H1 (cell line): ENCODE measurements around the gene STEAP3. TPM values are rescaled to one million over a fixed set of nuclear protein-coding genes. Genes with fewer than 3 reads are reported as not detected.

ENCODE experiments used
- CTCF ChIA-PET: fragments of 300-600 bp; sonication (Branson Sonifier 250); formaldehyde crosslinking; loops from one replicate; lab custom pipeline; 2021; ENCODE audit not compliant: partially characterized antibody; lab: Charles Lee
- POLR2A ChIA-PET: fragments of 300-600 bp; sonication (Branson Sonifier 250); formaldehyde crosslinking; loops from one replicate; lab custom pipeline; 2021; ENCODE audit warnings: inconsistent platforms; ENCODE audit not compliant: partially characterized antibody; lab: Charles Lee
- DNase-seq, 2 experiments: peaks; one replicate each; pipeline versions ENCODE4 v3.0.0 to v3.0.0-alpha.2; 2010 to 2022; ENCODE audit warnings: low spot score in 2 of 2, low read depth in 1 of 2, mixed read lengths in 1 of 2
- FAIRE-seq: peaks from 2 replicates; lab custom pipeline; 2011; peaks lifted over from hg19 to GRCh38; lab: Jason Lieb, UNC
- H2AFZ ChIP-seq: 2 replicates; pipeline ENCODE4 v1.8.1; 2012; ENCODE audit warnings: low read length, inconsistent platforms
- H2AK5ac ChIP-seq: 2 replicates; pipeline ENCODE4 v1.6.1; 2013; ENCODE audit warnings: low read depth, low read length
- H2BK120ac ChIP-seq: replicated peaks from 2 replicates; pipeline ENCODE3; 2013; ENCODE audit warnings: low read depth, low read length, inconsistent platforms
- H2BK12ac ChIP-seq: 2 replicates; pipeline ENCODE4 v1.6.1; 2013; ENCODE audit warnings: low read depth, low read length
- H2BK15ac ChIP-seq: 2 replicates; pipeline ENCODE4 v1.6.1; 2013; ENCODE audit warnings: low read length
- H2BK20ac ChIP-seq: 2 replicates; pipeline ENCODE4 v1.6.1; 2013; ENCODE audit warnings: low read length
- H2BK5ac ChIP-seq: 2 replicates; pipeline ENCODE4 v1.6.1; 2013; ENCODE audit warnings: low read depth, low read length
- H3K14ac ChIP-seq: 2 replicates; pipeline ENCODE4 v1.6.1; 2013; ENCODE audit warnings: inconsistent platforms; ENCODE audit not compliant: insufficient read length
- H3K18ac ChIP-seq: 2 replicates; pipeline ENCODE4 v1.6.1; 2013; ENCODE audit warnings: low read length; ENCODE audit errors: extremely low read depth
- H3K23ac ChIP-seq: 2 replicates; pipeline ENCODE4 v1.6.1; 2013; ENCODE audit warnings: inconsistent platforms; ENCODE audit not compliant: insufficient read length
- H3K23me2 ChIP-seq: 2 replicates; pipeline ENCODE4 v1.6.1; 2013; ENCODE audit warnings: low read depth, low read length
- H3K27ac ChIP-seq: 2 replicates; pipeline ENCODE4 v1.6.1; 2011; ENCODE audit warnings: low read depth, low read length, inconsistent platforms
- H3K27me3 ChIP-seq, 4 experiments: replicated peaks in 1 of 4; 1 replicate in 1 of 4; 2 replicates in 3 of 4; pipeline versions ENCODE4 v1.6.1 to v1.8.1; 2011 to 2013; ENCODE audit warnings: low read length in 3 of 4, mild to moderate bottlenecking in 3 of 4, inconsistent platforms in 2 of 4, mixed read lengths in 2 of 4, moderate library complexity in 1 of 4; ENCODE audit not compliant: control insufficient read depth in 3 of 4, insufficient read depth in 3 of 4; ENCODE audit errors: extremely low read depth in 1 of 4
- H3K36me3 ChIP-seq, 4 experiments: 2 replicates each; pipeline versions ENCODE4 v1.6.1 to v1.8.1; 2011 to 2013; ENCODE audit warnings: mild to moderate bottlenecking in 4 of 4, low read length in 3 of 4, moderate library complexity in 2 of 4, control low read depth in 1 of 4, inconsistent platforms in 1 of 4; ENCODE audit not compliant: insufficient read depth in 4 of 4, control insufficient read depth in 2 of 4
- H3K4ac ChIP-seq: replicated peaks from 2 replicates; pipeline ENCODE3; 2013; ENCODE audit warnings: low read length, low read depth, mixed read lengths, inconsistent platforms; ENCODE audit not compliant: insufficient read length
- H3K4me1 ChIP-seq, 4 experiments: replicated peaks in 1 of 4; 1 replicate in 1 of 4; 2 replicates in 3 of 4; pipeline versions ENCODE4 v1.6.1 to v1.8.1; 2011 to 2013; ENCODE audit warnings: low read length in 3 of 4, inconsistent platforms in 2 of 4, mixed read lengths in 1 of 4; ENCODE audit not compliant: insufficient read depth in 4 of 4, control insufficient read depth in 3 of 4
- H3K4me2 ChIP-seq, 2 experiments: 2 replicates each; pipeline versions ENCODE4 v1.6.1 to v1.8.1; 2011 to 2013; ENCODE audit warnings: low read depth in 2 of 2, low read length in 2 of 2, control low read depth in 1 of 2, inconsistent platforms in 1 of 2, mild to moderate bottlenecking in 1 of 2; ENCODE audit not compliant: insufficient read depth in 1 of 2
- H3K4me3 ChIP-seq, 4 experiments: fragments of 200-600, 300-600 bp in 1 of 4; sonication (generic), shearing (Covaris generic), sonication (Bioruptor Twin) in 1 of 4; 2 replicates each; pipeline versions ENCODE4 v1.5.1 to v1.8.1; 2011 to 2016; ENCODE audit warnings: low read length in 4 of 4, low read depth in 3 of 4, control low read depth in 2 of 4, inconsistent platforms in 2 of 4, mild to moderate bottlenecking in 2 of 4, mixed read lengths in 1 of 4, moderate library complexity in 1 of 4; ENCODE audit not compliant: insufficient read depth in 2 of 4; ENCODE audit errors: extremely low read depth in 1 of 4
- H3K56ac ChIP-seq: replicated peaks from 2 replicates; pipeline ENCODE3; 2013; ENCODE audit warnings: low read depth, mild to moderate bottlenecking, mixed read lengths, low read length, inconsistent platforms; ENCODE audit not compliant: insufficient read length
- H3K79me1 ChIP-seq: 2 replicates; pipeline ENCODE4 v1.6.1; 2013; ENCODE audit warnings: low read depth, low read length, control low read depth
- H3K79me2 ChIP-seq, 2 experiments: 2 replicates each; pipeline versions ENCODE4 v1.6.1 to v1.8.1; 2012 to 2013; ENCODE audit warnings: low read length in 2 of 2, mild to moderate bottlenecking in 2 of 2, inconsistent platforms in 1 of 2; ENCODE audit not compliant: insufficient read depth in 2 of 2, control insufficient read depth in 1 of 2
- H3K9ac ChIP-seq, 4 experiments: replicated peaks in 1 of 4; 1 replicate in 1 of 4; 2 replicates in 3 of 4; pipeline versions ENCODE4 v1.6.1 to v1.8.1; 2011 to 2013; ENCODE audit warnings: low read depth in 3 of 4, low read length in 3 of 4, control low read depth in 2 of 4, mild to moderate bottlenecking in 2 of 4, moderate library complexity in 2 of 4, inconsistent platforms in 1 of 4; ENCODE audit errors: extremely low read depth in 1 of 4
- H3K9me3 ChIP-seq, 2 experiments: 2 replicates each; pipeline versions ENCODE4 v1.6.1 to v1.8.1; 2012 to 2013; ENCODE audit warnings: mild to moderate bottlenecking in 2 of 2, moderate library complexity in 2 of 2, control low read depth in 1 of 2, inconsistent platforms in 1 of 2, low read depth in 1 of 2, low read length in 1 of 2, mixed read lengths in 1 of 2; ENCODE audit not compliant: insufficient read depth in 2 of 2
- H4K20me1 ChIP-seq, 2 experiments: replicated peaks in 1 of 2; 2 replicates each; pipeline versions ENCODE3 to v1.8.1; 2011 to 2013; ENCODE audit warnings: inconsistent platforms in 2 of 2, low read length in 2 of 2, mild to moderate bottlenecking in 1 of 2; ENCODE audit not compliant: insufficient read depth in 2 of 2, control insufficient read depth in 1 of 2
- H4K5ac ChIP-seq: 2 replicates; pipeline ENCODE4 v1.6.1; 2013; ENCODE audit warnings: low read length, low read depth, mixed read lengths, inconsistent platforms; ENCODE audit not compliant: insufficient read length
- H4K8ac ChIP-seq: 2 replicates; pipeline ENCODE4 v1.8.0; 2013; ENCODE audit warnings: mild to moderate bottlenecking, moderate library complexity, low read length, inconsistent platforms; ENCODE audit not compliant: insufficient read depth; ENCODE audit errors: extremely low read depth
- H4K91ac ChIP-seq: replicated peaks from 2 replicates; pipeline ENCODE3; 2013; ENCODE audit warnings: low read length, mixed read lengths, inconsistent platforms; ENCODE audit not compliant: insufficient read length
- BACH1 ChIP-seq: IDR thresholded peaks from 2 replicates; pipeline ENCODE4 v1.6.1; 2012; ENCODE audit warnings: low read length, improper control_type of control experiment
- BRCA1 ChIP-seq: IDR thresholded peaks from 2 replicates; pipeline ENCODE4 v1.6.1; 2012; ENCODE audit warnings: low read depth, low read length, improper control_type of control experiment
- CBX5 ChIP-seq: fragments of 300-800, 300-1000 bp; sonication (generic); IDR thresholded peaks from 2 replicates; pipeline ENCODE4 v1.7.1; 2016; ENCODE audit warnings: antibody characterized with exemption, low read length, low read depth
- CBX8 ChIP-seq: fragments of 300-800, 300-1000 bp; sonication (generic); IDR thresholded peaks from 2 replicates; pipeline ENCODE4 v1.7.1; 2016; ENCODE audit warnings: low read depth, low read length, borderline replicate concordance
- EGR1 ChIP-seq: IDR thresholded peaks from 2 replicates; pipeline ENCODE4 v1.6.1; 2011; ENCODE audit warnings: low read depth, low read length, borderline replicate concordance
- EP300 ChIP-seq, 2 experiments: IDR thresholded peaks; 1 replicate in 1 of 2; 2 replicates in 1 of 2; pipeline ENCODE4 v1.6.1; 2011 to 2012; ENCODE audit warnings: low read depth in 2 of 2, low read length in 2 of 2, mild to moderate bottlenecking in 2 of 2, borderline replicate concordance in 1 of 2, inconsistent platforms in 1 of 2, moderate library complexity in 1 of 2
- EZH2 ChIP-seq: fragments of 200-600 bp; sonication (generic); IDR thresholded peaks from 2 replicates; pipeline ENCODE4 v1.7.1; 2012; ENCODE audit warnings: low read depth, mild to moderate bottlenecking, moderate library complexity, low read length, inconsistent platforms; ENCODE audit not compliant: severe bottlenecking
- GABPA ChIP-seq: IDR thresholded peaks from 2 replicates; pipeline ENCODE4 v1.6.1; 2011; ENCODE audit warnings: mild to moderate bottlenecking, low read length, moderate library complexity, borderline replicate concordance; ENCODE audit not compliant: insufficient read depth
- KDM1A ChIP-seq: fragments of 200-600, 300-600 bp; sonication (generic); IDR thresholded peaks from 2 replicates; pipeline ENCODE4 v1.7.1; 2016; ENCODE audit warnings: mild to moderate bottlenecking, low read length, borderline replicate concordance
- PHF8 ChIP-seq: fragments of 200-600 bp; sonication (generic); conservative IDR thresholded peaks from 2 replicates; pipeline ENCODE4 v1.7.1; 2012; ENCODE audit warnings: low read depth, mild to moderate bottlenecking, inconsistent platforms, low read length, moderate library complexity
- RNF2 ChIP-seq: fragments of 200-900, 300-1000 bp; sonication (generic); IDR thresholded peaks from 2 replicates; pipeline ENCODE4 v1.7.1; 2016; ENCODE audit warnings: borderline replicate concordance, low read depth, mild to moderate bottlenecking, antibody characterized with exemption, low read length; ENCODE audit not compliant: poor library complexity, severe bottlenecking; ENCODE audit errors: missing control alignments
- SIRT6 ChIP-seq: IDR thresholded peaks from one replicate; pipeline ENCODE4 v1.7.1; 2012; ENCODE audit warnings: low read length, inconsistent platforms
- SIX5 ChIP-seq: IDR thresholded peaks from 2 replicates; pipeline ENCODE4 v1.6.1; 2011; ENCODE audit warnings: mild to moderate bottlenecking, low read depth, low read length
- TAF1 ChIP-seq: IDR thresholded peaks from 2 replicates; pipeline ENCODE4 v1.6.1; 2011; ENCODE audit warnings: mild to moderate bottlenecking, low read depth, low read length
- TCF12 ChIP-seq: IDR thresholded peaks from 2 replicates; pipeline ENCODE4 v1.6.1; 2011; ENCODE audit warnings: low read depth, mild to moderate bottlenecking, low read length
- WGBS, 2 experiments: shearing (Covaris generic) in 1 of 2; methylation state at CpG; one replicate each; pipeline versions ENCODE4 v1.1.6 to v1.1.7; 2013 to 2015; ENCODE audit warnings: low lambda C conversion rate in 2 of 2, mixed read lengths in 2 of 2, inconsistent platforms in 1 of 2, low coverage in 1 of 2, missing lambda C conversion rate in 1 of 2; ENCODE audit not compliant: insufficient replicate concordance in 2 of 2, insufficient coverage in 1 of 2, insufficient read length in 1 of 2; ENCODE audit errors: extremely low coverage in 1 of 2, missing lambda C conversion rate in 1 of 2; 5-methylcytosine and 5-hydroxymethylcytosine counted together
- polyA plus RNA-seq, 7 experiments: library from polyadenylated mRNA; depleted of rRNA in 3 of 7; stranded (reverse) in 5 of 7; unstranded in 2 of 7; fragments of >200 nt in 5 of 7; fragments of 200-250 nt in 2 of 7; gene quantifications; 1 replicate in 5 of 7; 2 replicates in 1 of 7; 4 replicates in 1 of 7; pipeline versions ENCODE4 v1.2.1 to v1.2.3, GENCODE V29; 2011 to 2013; ENCODE audit warnings: missing spikeins in 2 of 7, mixed read lengths in 2 of 7
- total RNA-seq: library from RNA; stranded (reverse); fragmentation: NEBNext Ultra II Directional; extraction: Animal tissue kit (Norgen Biotek cat#: 25700); gene quantifications from 2 replicates; pipeline ENCODE4 v1.2.1, GENCODE V29; 2021

Gene STEAP3
- total and polyA plus RNA-seq, 2 of the 8 experiments (the other 6 are each of a cell fraction or from before 2014, with no cell fraction given), result 21.7 to 27.9 TPM

DNA sequence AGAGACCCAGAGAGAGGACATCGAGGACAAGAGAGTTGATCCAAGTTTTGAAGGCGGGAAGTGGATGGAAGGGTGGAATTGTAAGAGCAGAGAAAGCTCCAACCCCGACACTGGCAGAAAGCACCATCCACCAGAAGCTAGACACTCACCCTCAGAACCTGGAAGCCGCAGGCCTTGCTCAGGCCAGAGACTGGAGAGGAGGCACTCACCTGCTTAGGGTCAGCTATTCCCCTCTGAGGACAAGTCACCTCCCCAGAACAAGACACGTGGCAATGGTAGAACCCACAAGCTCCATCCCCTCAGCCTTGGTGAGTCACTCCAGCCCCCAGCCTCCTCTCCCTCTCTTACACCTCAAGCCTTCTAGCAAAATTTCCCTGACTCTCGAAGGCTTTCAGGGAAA is 64.9 kb downstream of the STEAP3 start:
- H3K4ac ChIP-seq, result no peak overlapping the region
- DNase-seq, result no peak
- ChIA-PET CTCF (interaction anchor here (0.7 to 5.2 kb wide), 10 partner anchors 16 to 410 kb away, joined by 3 to 52 read pairs (median 5); no protein-coding TSS in a partner anchor), POLR2A (no interaction called here)
- no peak overlapping the region for H3K14ac ChIP-seq
- no peaks in the 10 kb centered on the region for H3K36me3 ChIP-seq
- H3K79me1 ChIP-seq, result no peaks in the 10 kb centered on the region
- no peaks in the 10 kb centered on the region for H3K23me2 ChIP-seq
- no peaks in the 10 kb centered on the region for H3K27me3 ChIP-seq
- H3K79me2 ChIP-seq, result no peaks in the 10 kb centered on the region
- H3K9ac ChIP-seq, result no peak overlapping the region
- no peak overlapping the region for H2BK20ac ChIP-seq
- H2BK120ac ChIP-seq, result no peak overlapping the region
- H4K5ac ChIP-seq, result no peak overlapping the region
- H2BK15ac ChIP-seq, result no peak overlapping the region
- 88% methylated on average over 6 of the region's 6 CpGs; no CpG with 5 or more reads in 1 of the 2 experiments for WGBS, 2 experiments
- H3K56ac ChIP-seq, result no peak overlapping the region
- H3K4me2 ChIP-seq, result no peak overlapping the region
- H3K4me3 ChIP-seq, result no peak overlapping the region
- no peak overlapping the region for H2AK5ac ChIP-seq
- no peak overlapping the region for H3K18ac ChIP-seq
- H3K27ac ChIP-seq, result no peak overlapping the region
- H2AFZ ChIP-seq, result no peak overlapping the region
- no peak overlapping the region for H4K8ac ChIP-seq
- no peak overlapping the region for H2BK5ac ChIP-seq
- H3K4me1 ChIP-seq, result peaks cover 0 to 2% (median 0%) of the 10 kb centered on the region in 4 experiments; a peak in 2 of 7 replicates
- no peak for FAIRE-seq
- no peak overlapping the region for H3K23ac ChIP-seq
- no peaks in the 10 kb centered on the region for H3K9me3 ChIP-seq
- no peak overlapping the region for H2BK12ac ChIP-seq
- H4K20me1 ChIP-seq, result peaks cover 0 to 2% of the 10 kb centered on the region in 2 experiments
- H4K91ac ChIP-seq, result no peak overlapping the region
- no peak for TF ChIP-seq TAF1
- TF ChIP-seq EP300 (IDR thresholded peaks at IDR 0.05; ENCODE audit: borderline replicate concordance in 1 of 2, low read depth in 2 of 2, low read length in 2 of 2), result no peak
- TF ChIP-seq GABPA, result no peak
- no peak for TF ChIP-seq BACH1
- no peak for TF ChIP-seq BRCA1
- TF ChIP-seq EGR1, result no peak
- no peak for TF ChIP-seq SIX5
- no peak for TF ChIP-seq TCF12
- TF ChIP-seq SIRT6, result no peak
- no peak for TF ChIP-seq CBX8
- no peak for TF ChIP-seq CBX5
- TF ChIP-seq PHF8, result no peak
- TF ChIP-seq RNF2, result no peak
- TF ChIP-seq KDM1A, result no peak
- TF ChIP-seq EZH2, result no peak
